ENCODE measurements around the gene AATK.

- TF ChIP-seq POLR2A (IDR thresholded peaks at IDR 0.05), result no peak
- TF ChIP-seq, protein P1, sequence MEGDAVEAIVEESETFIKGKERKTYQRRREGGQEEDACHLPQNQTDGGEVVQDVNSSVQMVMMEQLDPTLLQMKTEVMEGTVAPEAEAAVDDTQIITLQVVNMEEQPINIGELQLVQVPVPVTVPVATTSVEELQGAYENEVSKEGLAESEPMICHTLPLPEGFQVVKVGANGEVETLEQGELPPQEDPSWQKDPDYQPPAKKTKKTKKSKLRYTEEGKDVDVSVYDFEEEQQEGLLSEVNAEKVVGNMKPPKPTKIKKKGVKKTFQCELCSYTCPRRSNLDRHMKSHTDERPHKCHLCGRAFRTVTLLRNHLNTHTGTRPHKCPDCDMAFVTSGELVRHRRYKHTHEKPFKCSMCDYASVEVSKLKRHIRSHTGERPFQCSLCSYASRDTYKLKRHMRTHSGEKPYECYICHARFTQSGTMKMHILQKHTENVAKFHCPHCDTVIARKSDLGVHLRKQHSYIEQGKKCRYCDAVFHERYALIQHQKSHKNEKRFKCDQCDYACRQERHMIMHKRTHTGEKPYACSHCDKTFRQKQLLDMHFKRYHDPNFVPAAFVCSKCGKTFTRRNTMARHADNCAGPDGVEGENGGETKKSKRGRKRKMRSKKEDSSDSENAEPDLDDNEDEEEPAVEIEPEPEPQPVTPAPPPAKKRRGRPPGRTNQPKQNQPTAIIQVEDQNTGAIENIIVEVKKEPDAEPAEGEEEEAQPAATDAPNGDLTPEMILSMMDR (IDR thresholded peaks at IDR 0.05), result no peak
Measured at GRCh38 chr17:81106716-81107115, 59.3 kb downstream of the AATK start.

Data from thyroid gland (tissue), 4 donors.